Caki2 (cell line): ENCODE data around the gene RAB6C. TPM values are rescaled to one million over a fixed set of nuclear protein-coding genes. Genes with fewer than 3 reads are reported as not detected.
"Not testable (repeated sequence)": the region's sequence is repeated elsewhere in the genome, so short reads cannot be mapped to it uniquely, and the experiment has no call there.

Experiments
- DNase-seq: peaks from one replicate; pipeline ENCODE4 v3.0.0-alpha.2; 2015; ENCODE audit warnings: low read depth
- in situ Hi-C: cut with HindIII; loops from 2 replicates; pipeline ENCODE4 v1.10.0; 2016; ENCODE audit warnings: low sequenced_read_pairs, low pct_unique_long_range_greater_than_20kb, mixed read lengths
- total RNA-seq: library from RNA; depleted of rRNA; stranded (reverse); fragments of >200 nt; shearing (Covaris generic); gene quantifications from 2 replicates; pipeline ENCODE4 v1.2.3, GENCODE V29; 2014; ENCODE audit warnings: low replicate concordance; rRNA removed

RAB6C gene
- not detected in 2 replicates for total RNA-seq

DNA sequence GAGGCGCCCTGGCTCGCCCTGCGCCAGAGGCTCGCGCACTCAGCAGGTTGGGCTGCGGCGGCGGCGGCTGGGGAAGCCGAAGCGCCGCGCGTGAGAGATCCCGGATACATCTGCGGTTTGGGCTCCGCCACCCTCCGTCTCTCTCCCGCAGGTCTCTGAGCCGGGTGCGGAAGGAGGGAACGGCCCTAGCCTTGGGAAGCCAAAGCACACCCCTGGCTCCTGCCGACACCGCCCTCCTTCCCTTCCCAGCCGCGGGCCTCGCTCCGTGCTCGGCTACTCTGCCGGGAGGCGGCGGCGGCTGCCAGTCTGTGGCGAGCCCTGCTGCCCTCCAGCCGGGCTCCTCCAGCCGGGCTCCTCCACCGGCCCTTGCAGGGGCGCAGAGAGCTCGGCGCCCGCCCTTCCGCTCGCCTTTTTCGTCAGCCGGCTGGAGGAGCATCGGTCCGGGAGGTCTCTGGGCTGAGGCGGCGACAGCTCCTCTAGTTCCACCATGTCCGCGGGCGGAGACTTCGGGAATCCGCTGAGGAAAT lies at the start of gene RAB6C:
RAB6C (plus strand) TSS at position 38 of the 527 bp plus-strand sequence; CDS start at position 488, 450 bp downstream.
- DNase-seq = peak; percentile 3
- in situ Hi-C loops = not testable (repeated sequence)

DNA sequence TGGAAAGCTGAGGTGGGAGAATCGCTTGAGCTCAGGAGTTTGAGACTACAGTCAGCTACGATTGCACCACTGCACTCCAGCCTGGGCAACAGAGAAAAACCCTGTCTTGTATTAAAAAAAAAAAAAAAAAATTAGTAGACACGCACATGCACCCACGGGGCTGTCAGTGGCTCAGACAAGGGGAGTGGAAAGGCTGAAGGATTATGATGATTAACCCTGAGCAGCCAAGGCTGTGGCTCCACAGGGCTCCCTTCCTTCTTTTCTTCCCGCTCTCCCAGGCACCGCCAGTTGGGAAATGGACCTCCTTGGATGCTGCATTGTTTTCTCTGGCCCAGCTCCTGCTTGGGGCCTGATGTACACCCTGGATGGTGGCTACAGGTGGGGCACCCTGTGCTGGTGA lies 49.0 kb upstream of the RAB6C start:
- no peak for DNase-seq
- in situ Hi-C loops = no loop called here

DNA sequence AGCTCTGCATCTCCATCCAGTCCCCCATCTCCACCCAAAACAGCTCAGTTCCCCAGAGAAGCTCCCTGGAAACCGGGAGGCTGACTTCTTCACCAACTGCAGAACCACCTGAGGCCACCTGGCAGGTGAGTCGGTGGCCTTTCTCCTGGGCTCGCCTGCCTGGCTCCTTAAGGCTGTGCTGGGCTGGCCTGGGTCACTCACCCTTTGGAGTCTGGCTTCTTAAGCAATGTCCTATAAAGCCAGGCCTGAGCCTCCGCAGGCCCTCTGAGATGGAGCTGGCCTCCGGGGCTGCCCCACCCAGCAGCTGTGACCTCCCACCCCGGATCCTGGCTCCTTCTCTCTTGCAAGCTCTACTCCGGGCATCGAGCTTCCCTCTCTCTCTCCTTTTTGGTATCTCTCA lies 46.1 kb upstream of the RAB6C start:
- in situ Hi-C loops, DNase-seq: not testable (repeated sequence)

DNA sequence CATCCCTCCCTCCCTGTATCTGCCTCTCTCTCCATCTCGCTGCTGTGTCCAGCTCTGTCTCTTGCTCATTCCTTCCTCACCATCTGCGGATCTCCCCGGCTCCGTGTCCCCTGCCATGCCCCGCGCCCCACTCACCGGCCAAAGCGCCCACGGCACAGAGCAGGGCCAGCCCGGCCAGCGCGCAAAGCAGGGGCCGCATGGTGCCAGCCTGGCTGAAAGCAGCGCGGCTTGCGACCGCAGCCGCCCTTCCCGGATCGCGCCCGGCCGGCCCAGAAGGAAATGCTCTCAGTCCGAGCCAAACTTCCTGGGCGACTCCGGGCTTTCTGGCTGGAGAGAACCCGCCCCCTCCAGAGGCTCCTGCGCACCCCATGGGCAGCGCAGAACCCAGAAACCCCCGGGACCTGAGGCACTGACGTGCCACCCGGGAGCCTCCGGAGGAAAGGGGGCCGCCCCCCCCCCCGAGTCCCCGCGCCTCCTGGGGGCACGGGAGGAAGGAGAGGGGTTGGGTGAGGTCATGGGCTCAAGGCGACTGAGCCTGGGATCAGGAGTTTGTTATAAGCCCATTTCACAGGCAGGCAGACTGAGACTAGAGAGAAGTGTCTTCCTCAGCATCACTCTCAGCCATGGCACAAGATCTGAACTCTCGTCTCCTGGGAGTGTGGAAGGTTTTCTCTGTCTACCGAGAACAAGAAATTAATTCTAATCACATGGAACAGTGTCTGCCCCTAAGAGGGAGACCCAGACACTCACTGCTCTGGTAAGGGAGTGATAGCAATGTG lies 45.2 kb upstream of the RAB6C start:
- no peak for DNase-seq
- in situ Hi-C loops = no loop called here

DNA sequence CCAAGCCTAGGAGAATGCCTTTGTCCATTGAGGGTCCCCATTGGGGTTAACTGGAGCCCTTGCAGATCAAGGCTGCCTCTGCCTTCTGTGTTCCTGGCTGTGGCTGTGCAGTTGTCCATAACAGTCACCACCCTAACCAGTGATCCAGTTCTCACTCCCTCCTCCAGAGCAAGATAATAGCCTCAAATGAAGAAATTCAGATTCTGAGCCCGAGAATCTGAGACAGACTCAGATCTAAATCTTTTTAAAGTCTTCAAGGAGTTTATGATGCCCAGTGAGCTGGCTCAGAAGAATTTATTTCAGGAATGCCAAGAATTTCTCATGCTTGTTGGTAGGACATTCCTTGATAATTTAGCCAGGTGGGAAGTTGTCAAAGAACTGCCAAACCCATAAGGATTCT lies 44.3 kb upstream of the RAB6C start:
- in situ Hi-C loops = no loop called here
- peak; percentile 11 for DNase-seq

DNA sequence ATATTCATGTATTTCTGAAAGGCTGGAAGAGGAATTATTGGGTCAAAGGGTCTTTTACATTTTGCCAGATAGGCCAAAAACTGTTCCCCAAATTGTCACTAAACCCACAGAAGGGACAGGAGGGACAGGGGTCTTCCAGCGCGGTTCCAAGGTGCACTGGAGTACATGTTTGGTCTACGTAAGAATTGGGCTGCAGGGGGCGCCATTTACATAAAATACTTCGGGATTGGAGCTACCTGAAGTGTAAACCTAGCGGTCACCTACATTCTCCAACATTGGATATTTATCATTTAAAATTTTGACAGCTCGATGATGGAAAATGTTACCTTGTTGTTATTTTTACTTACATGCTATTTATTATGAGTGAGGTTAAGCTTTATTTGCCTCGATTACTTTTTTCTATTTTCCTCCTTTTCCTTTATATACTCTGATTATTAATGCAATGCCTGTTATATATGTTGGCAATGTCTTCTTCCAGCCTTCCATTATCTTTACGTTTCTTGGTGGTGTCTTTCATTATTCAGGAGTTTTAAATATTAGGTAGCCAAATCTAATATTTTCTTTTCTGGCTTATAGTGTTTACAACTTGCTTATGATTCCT lies 43.0 kb upstream of the RAB6C start:
- in situ Hi-C loops = no loop called here
- no peak for DNase-seq

DNA sequence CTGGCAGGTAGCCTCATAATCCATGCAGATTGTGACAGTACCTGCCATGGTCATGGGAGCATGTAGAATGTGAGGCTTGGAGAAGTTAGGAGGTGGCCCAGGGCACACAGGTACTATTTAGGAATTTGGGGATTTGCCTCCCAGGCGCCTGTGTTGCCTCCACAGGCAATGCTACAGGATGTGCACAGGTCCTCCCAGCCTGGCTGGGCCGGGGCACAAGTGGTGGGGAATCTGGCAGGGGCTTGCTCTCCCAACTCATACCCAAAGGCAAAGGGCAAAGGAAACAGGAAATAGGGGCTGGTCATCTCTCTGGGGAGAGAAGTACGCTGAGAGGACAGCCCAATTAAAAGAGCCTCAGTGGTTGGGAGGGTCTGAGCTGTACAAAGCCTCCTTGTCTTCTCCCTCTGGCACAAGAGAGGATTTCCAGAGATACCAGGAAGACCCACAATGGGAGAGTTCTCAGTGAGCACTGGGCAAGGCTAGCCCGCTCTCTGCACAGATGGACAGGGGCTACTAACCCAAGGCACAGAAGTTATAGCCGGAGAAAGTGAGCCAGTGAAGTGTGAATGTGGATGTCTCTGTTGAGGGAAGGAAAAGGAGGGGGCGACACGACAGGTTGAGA lies 40.5 kb upstream of the RAB6C start:
- in situ Hi-C loops, DNase-seq: not testable (repeated sequence)

DNA sequence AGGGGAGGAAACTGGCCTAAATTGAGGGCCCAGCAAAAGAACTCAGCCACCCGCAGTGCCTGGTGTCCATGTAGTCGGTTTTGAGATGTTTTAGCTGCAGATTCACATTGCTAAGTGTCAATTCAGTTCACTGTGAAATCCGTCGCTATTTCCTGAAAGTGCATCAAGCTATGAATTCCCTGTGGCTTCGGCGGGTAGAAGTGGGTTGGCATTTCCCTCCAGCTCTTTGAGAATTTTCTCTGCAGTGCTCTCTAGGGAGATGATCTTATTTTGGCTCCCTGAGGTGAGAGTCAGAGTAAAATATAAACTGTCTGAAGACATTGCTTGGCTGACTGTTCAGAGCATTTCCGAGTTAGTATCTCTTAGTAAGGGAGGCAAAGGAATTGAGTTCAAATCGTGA lies 36.0 kb upstream of the RAB6C start:
- in situ Hi-C loops, DNase-seq: not testable (repeated sequence)

DNA sequence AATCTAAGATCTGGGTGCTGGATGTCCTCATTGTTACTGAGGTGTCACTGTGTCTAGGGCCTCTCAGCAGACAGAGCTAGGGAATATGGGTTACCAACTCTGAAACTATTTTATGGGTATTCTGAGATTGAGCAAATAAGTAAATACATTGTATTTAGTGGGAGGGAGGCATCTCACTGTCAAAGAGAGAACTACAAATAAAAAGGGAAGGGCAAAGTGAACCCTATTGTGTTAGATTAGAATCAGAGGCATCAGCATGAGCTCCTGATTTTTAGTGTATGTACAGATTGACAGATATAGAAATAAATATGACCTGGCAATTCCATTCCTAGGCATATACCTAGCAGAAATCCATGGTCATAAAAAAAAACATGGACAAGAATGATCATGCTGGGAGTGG lies 33.9 kb upstream of the RAB6C start:
- in situ Hi-C loops = no loop called here
- DNase-seq = no peak

DNA sequence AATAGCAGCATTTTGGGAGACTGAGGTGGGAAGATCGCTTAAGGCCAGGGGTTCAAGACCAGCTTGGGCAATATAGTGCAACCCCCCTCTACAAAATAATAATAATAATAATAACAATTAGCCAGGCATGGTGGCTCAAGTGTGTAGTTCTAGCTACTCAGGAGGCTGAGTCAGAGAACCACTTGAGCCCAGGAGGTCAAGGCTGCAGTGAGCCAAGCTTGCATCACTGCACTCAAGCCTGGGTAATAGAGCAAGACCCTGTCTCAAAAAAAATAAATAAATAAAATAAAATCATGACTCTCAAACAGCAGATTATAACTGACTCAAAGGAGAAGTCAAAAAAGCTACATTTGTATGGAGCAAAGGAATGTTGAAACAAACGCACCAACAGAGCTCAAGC lies 31.8 kb upstream of the RAB6C start:
- DNase-seq, in situ Hi-C loops: not testable (repeated sequence)

DNA sequence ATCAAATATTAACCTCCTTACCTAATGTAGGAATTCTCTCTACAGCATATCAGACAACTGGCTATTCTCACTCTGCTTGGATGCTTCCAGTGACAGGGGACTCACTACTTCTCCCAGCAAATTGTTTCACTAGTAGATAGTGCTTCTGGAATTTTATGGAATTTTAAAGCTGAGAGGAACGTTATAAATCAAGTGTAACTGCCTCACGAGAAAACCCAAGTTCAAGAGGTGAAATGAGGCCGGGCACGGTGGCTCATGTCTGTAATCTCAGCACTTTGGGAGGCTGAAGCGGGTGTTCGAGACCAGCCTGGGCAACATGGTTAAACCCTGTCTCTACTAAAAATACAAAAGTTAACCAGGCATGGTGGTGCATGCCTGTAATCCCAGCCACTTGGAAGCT lies 23.3 kb upstream of the RAB6C start:
- in situ Hi-C loops = not testable (repeated sequence)

DNA sequence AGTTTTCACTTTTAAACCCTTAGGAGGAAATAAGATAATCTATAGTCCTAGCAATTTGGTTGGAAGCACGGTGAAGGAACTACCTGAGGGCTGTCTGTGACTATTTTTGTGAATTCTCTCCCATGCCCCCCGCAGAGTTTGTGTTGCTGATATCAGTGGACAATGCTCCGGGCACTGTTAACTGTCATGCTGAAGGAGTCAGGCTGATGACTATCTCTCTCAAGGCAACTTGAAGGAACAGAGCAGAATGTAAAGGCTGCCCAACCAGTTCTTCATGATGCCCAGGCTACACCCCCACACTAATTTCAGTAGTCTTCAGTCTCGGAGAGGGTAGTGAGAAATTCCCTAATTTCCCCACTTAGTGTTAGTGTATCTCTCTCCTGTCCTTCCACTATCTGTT lies 21.6 kb upstream of the RAB6C start:
- in situ Hi-C loops = no loop called here
- no peak for DNase-seq

More for the DNA sequence above, 23.3 kb upstream of the RAB6C start:
- not testable (repeated sequence) for DNase-seq

DNA sequence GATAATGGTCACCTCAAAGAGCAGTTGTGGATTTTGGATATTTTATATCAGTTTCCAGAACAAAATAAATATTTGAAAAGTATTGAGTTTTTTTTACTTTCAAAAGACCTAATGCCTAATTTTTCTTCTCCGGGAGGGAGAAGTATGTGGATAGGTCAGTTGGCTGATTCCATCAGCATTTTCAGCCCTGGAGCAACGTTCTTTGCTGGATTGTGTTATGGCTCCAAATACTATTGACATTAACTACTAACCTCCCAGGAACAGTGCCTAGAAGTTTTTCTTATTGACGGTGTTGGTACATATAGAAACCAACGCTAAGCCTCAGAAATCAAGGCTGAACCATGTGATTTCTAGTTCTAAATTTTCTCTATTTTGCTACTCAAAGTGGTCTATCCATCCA lies 20.7 kb upstream of the RAB6C start:
- in situ Hi-C loops, DNase-seq: not testable (repeated sequence)

DNA sequence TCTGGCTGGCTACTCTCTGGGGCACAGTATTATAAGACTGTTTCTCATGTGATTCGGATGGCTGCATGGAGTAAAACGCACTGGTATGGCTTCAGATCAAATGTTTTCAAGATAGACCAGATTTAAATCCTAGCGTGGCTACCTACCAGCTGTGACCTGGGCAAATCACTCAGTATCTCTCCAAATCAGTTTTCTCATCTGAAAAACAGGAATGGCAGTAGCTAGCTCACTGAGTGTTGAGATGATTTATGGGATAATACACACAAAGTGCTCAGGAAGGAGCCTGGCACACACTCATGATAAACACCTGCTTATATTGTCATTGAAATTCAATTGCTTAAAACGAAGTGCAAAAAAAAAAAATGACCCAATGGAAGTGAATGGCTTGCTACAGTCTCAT lies 10.9 kb upstream of the RAB6C start:
- in situ Hi-C loops, DNase-seq: not testable (repeated sequence)

DNA sequence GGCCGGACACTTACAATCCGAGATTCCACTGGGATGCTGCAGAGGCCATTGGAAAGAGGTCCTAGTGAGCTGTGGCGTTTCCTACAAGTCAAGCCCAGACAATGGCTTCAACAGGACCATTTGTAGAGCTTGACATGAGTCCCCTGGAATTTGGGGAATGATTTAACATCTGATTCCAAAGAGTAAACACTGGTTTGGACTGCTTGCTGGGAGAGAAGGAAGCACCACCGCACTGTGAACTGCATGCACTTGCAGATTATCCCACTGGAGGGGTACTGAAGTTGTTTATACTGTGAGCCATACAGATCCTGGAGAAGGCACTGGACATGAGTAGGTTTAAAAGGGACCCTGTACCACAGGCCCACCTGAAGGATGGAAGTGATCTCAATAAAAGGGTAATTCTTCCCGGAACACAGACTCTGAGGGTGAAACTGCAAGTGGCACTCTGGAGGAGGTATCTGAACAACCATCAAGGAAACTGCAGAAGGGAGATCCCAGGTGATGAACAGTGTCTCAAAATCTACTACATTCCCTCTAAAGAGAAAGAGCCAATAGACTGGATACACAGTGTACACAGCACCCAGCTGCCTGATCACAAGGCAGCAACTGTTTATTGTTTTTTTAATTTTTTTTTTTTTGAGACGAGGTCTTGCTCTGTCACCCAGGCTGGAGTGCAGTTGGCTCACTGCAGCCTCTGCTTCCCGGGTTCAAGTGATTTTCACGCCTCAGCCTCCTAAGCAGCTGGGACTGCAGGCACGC lies 4.3 kb upstream of the RAB6C start:
- no peak for DNase-seq

DNA sequence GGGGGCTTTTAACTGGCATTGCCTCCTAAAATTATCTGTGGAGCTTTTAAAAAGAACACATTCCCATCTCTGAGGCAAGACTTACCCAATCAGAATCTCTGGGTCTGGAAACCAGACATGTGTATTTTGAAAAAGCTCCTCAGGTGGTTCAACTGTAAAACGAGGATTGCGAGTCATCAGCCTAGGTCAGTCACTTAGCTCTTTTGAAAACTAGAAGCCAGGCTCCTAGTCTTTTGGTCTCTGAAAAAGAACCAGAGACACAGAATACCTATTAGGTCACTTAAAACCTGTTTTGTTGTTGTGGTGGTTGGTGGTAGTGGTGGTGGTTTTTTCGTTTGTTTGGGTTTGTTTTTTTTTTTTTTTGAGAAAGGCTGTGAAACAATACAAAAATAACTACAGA lies 2.5 kb upstream of the RAB6C start:
- in situ Hi-C loops, DNase-seq: not testable (repeated sequence)

More for the DNA sequence above, 4.3 kb upstream of the RAB6C start:
- in situ Hi-C loops = no loop called here

DNA sequence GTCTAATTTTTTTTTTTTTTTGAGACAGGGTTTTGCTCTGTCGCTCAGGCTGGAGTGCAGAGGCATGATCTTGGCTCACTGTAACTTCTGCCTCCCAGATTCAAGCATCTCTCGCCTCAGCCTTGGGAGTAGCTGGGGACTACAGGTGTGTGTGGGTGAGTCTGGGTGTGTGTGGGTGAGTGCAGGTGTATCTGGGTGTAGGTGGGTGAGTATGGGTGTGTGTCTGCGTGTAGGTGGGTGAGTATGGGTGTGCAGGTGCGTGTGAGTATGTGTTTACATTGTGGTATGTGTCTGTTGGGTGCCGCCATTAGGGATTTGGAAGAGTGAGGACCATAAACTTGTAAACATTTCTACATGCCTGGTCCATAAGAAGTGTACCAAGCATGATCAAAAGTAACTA lies 1.5 kb upstream of the RAB6C start:
- DNase-seq = no peak
- in situ Hi-C loops = no loop called here

DNA sequence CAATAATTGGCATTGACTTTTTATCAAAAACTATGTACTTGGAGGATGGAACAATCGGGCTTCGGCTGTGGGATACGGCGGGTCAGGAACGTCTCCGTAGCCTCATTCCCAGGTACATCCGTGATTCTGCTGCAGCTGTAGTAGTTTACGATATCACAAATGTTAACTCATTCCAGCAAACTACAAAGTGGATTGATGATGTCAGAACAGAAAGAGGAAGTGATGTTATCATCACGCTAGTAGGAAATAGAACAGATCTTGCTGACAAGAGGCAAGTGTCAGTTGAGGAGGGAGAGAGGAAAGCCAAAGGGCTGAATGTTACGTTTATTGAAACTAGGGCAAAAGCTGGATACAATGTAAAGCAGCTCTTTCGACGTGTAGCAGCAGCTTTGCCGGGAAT lies 780 bp downstream of the RAB6C start:
- in situ Hi-C loops, DNase-seq: not testable (repeated sequence)
